GM23248 (cell line): ENCODE data around the gene AP3S2.

Source experiments
- EZH2 ChIP-seq: fragments of 200-600 bp; sonication (generic); IDR thresholded peaks from 2 replicates; pipeline ENCODE4 v1.6.1; 2018; ENCODE audit warnings: antibody characterized with exemption, mild to moderate bottlenecking; ENCODE audit not compliant: insufficient read depth, poor library complexity, severe bottlenecking
- EZH2phosphoT487 ChIP-seq: fragments of 200-600 bp; sonication (generic); IDR thresholded peaks from 2 replicates; pipeline ENCODE4 v1.6.1; 2018; ENCODE audit warnings: antibody characterized with exemption, moderate library complexity, mild to moderate bottlenecking, low read depth; ENCODE audit not compliant: insufficient read depth

GRCh38 chr15:89905846-89906378, 12.1 kb upstream of the AP3S2 start:
- TF ChIP-seq EZH2 (no peak), EZH2phosphoT487 (no peak)
